Hepatocyte (in vitro differentiated cells): ENCODE data around the gene SWAP70.

ENCODE experiments used
- CTCF ChIP-seq: fragments of 200-600 bp; sonication (generic); IDR thresholded peaks from 2 replicates; pipeline ENCODE4 v1.5.1; 2016; ENCODE audit warnings: antibody characterized with exemption, mild to moderate bottlenecking; ENCODE audit not compliant: poor library complexity
- EZH2 ChIP-seq: fragments of 200-600 bp; sonication (generic); IDR thresholded peaks from 2 replicates; pipeline ENCODE4 v1.6.1; 2016; ENCODE audit warnings: antibody characterized with exemption, mild to moderate bottlenecking, borderline replicate concordance
- EZH2phosphoT487 ChIP-seq: fragments of 200-600 bp; sonication (generic); IDR thresholded peaks from one replicate; pipeline ENCODE4 v1.6.1; 2018; ENCODE audit warnings: antibody characterized with exemption, mild to moderate bottlenecking, low read depth, moderate library complexity; ENCODE audit not compliant: unreplicated experiment, severe bottlenecking

GRCh38 chr11:9726321-9727022 lies 62.6 kb downstream of the SWAP70 start:
- TF ChIP-seq EZH2phosphoT487 (no peak), CTCF (no peak), EZH2 (no peak)
